ENCODE results near the gene TMC1.

TMC1 gene

GRCh38 chr9:72758944-72759343 lies 237.5 kb downstream of the TMC1 start:
- Histone ChIP-seq H3K36me3 (ENCODE audit: control insufficient read depth in 2 of 2, insufficient read depth in 1 of 2, low read length in 2 of 2) (no peaks in the 10 kb centered on the region), H3K4me1 (ENCODE audit: control insufficient read depth, insufficient read depth, low read length) (no peaks in the 10 kb centered on the region), H3K9me3 (ENCODE audit: control insufficient read depth, insufficient read depth, low read depth, low read length) (no peaks in the 10 kb centered on the region), H3K27ac (ENCODE audit: extremely low read depth, low read depth, low read length) (no peak overlapping the region), H3K4me3 (ENCODE audit: low read depth, low read length) (no peak overlapping the region)
- ChIA-PET CTCF (no interaction called here), POLR2A (no interaction called here)
- TF ChIP-seq PRDM6 (tag by site-specific recombination; IDR thresholded peaks at IDR 0.05) (no peak), SP2 (tag by site-specific recombination; IDR thresholded peaks at IDR 0.05) (no peak), ZNF114 (tag by site-specific recombination; IDR thresholded peaks at IDR 0.05) (no peak), ZNF777 (tag by site-specific recombination; IDR thresholded peaks at IDR 0.05; ENCODE audit: borderline replicate concordance) (no peak), ZNF433 (tag by site-specific recombination; IDR thresholded peaks at IDR 0.05; ENCODE audit: low read depth) (no peak), OSR2 (tag by site-specific recombination; IDR thresholded peaks at IDR 0.05) (no peak), ZNF664 (tag by site-specific recombination; IDR thresholded peaks at IDR 0.05) (no peak), ZNF248 (tag by site-specific recombination; IDR thresholded peaks at IDR 0.05) (no peak), ZNF280C (tag by site-specific recombination; IDR thresholded peaks at IDR 0.05) (no peak), ZNF473 (tag by site-specific recombination; IDR thresholded peaks at IDR 0.05) (no peak), ZNF792 (tag by site-specific recombination; IDR thresholded peaks at IDR 0.05) (no peak), SCRT2 (tag by site-specific recombination; IDR thresholded peaks at IDR 0.05) (no peak), RBAK (tag by site-specific recombination; IDR thresholded peaks at IDR 0.05) (no peak), ZNF324 (tag by site-specific recombination; IDR thresholded peaks at IDR 0.05) (no peak)

DNA sequence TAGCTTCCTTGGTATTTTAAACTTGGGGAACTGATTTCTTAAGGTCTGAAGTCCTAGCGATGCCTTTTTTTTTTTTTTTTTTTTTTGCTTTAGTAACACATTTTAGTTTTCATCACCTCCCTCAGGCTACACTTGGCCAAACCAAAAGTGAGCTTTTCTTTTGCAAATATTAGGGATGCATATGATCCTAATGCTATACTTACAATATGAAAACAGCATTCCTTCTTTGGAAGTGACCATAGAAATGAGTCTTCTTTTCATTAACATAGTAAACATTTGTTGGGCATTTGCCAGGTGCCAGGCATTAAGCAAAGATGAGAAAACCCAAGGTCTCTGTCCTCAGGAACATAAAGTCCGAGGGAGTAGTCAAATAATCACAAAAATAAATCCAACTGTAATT lies 241.6 kb downstream of the TMC1 start:
- Histone ChIP-seq H3K4me3 (ENCODE audit: low read depth, low read length) (no peak overlapping the region), H3K9me3 (ENCODE audit: control insufficient read depth, insufficient read depth, low read depth, low read length) (no peaks in the 10 kb centered on the region), H3K4me1 (ENCODE audit: control insufficient read depth, insufficient read depth, low read length) (no peaks in the 10 kb centered on the region), H3K36me3 (ENCODE audit: control insufficient read depth in 2 of 2, insufficient read depth in 1 of 2, low read length in 2 of 2) (no peaks in the 10 kb centered on the region), H3K27ac (ENCODE audit: extremely low read depth, low read depth, low read length) (no peak overlapping the region)
- CTCF ChIA-PET, result interaction anchor here (0.6 to 0.7 kb wide), 3 partner anchors 174 to 1483 kb away, joined by 3 to 6 read pairs (median 4); no protein-coding TSS in a partner anchor
- POLR2A ChIA-PET, result no interaction called here
- TF ChIP-seq KLF9 (tag by site-specific recombination; IDR thresholded peaks at IDR 0.05; ENCODE audit: low read depth), result no peak
- TF ChIP-seq, protein P1, sequence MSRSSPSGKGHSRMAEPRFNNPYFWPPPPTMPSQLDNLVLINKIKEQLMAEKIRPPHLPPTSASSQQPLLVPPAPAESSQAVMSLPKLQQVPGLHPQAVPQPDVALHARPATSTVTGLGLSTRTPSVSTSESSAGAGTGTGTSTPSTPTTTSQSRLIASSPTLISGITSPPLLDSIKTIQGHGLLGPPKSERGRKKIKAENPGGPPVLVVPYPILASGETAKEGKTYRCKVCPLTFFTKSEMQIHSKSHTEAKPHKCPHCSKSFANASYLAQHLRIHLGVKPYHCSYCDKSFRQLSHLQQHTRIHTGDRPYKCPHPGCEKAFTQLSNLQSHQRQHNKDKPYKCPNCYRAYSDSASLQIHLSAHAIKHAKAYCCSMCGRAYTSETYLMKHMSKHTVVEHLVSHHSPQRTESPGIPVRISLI (tag by site-specific recombination; IDR thresholded peaks at IDR 0.05), result no peak
- TF ChIP-seq, protein P2, sequence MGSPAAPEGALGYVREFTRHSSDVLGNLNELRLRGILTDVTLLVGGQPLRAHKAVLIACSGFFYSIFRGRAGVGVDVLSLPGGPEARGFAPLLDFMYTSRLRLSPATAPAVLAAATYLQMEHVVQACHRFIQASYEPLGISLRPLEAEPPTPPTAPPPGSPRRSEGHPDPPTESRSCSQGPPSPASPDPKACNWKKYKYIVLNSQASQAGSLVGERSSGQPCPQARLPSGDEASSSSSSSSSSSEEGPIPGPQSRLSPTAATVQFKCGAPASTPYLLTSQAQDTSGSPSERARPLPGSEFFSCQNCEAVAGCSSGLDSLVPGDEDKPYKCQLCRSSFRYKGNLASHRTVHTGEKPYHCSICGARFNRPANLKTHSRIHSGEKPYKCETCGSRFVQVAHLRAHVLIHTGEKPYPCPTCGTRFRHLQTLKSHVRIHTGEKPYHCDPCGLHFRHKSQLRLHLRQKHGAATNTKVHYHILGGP (tag by site-specific recombination; IDR thresholded peaks at IDR 0.05), result no peak
- TF ChIP-seq EGR2 (tag by site-specific recombination; IDR thresholded peaks at IDR 0.05; ENCODE audit: low read depth), result no peak
- TF ChIP-seq PRDM1 (tag by site-specific recombination; IDR thresholded peaks at IDR 0.05), result no peak
- TF ChIP-seq ZNF202 (tag by site-specific recombination; IDR thresholded peaks at IDR 0.05; ENCODE audit: borderline replicate concordance), result no peak
- no peak for TF ChIP-seq ZNF626 (tag by site-specific recombination; IDR thresholded peaks at IDR 0.05)
- no peak for TF ChIP-seq SCRT2 (tag by site-specific recombination; IDR thresholded peaks at IDR 0.05)
- no peak for TF ChIP-seq ZNF10 (tag by site-specific recombination; IDR thresholded peaks at IDR 0.05)
- no peak for TF ChIP-seq HOXA7 (CRISPR knock-in tag; IDR thresholded peaks at IDR 0.05; ENCODE audit: borderline replicate concordance)
- TF ChIP-seq KLF7 (tag by site-specific recombination; IDR thresholded peaks at IDR 0.05; ENCODE audit: borderline replicate concordance), result no peak
- no peak for TF ChIP-seq ZFP41 (tag by site-specific recombination; IDR thresholded peaks at IDR 0.05; ENCODE audit: borderline replicate concordance)
- TF ChIP-seq, protein P3, sequence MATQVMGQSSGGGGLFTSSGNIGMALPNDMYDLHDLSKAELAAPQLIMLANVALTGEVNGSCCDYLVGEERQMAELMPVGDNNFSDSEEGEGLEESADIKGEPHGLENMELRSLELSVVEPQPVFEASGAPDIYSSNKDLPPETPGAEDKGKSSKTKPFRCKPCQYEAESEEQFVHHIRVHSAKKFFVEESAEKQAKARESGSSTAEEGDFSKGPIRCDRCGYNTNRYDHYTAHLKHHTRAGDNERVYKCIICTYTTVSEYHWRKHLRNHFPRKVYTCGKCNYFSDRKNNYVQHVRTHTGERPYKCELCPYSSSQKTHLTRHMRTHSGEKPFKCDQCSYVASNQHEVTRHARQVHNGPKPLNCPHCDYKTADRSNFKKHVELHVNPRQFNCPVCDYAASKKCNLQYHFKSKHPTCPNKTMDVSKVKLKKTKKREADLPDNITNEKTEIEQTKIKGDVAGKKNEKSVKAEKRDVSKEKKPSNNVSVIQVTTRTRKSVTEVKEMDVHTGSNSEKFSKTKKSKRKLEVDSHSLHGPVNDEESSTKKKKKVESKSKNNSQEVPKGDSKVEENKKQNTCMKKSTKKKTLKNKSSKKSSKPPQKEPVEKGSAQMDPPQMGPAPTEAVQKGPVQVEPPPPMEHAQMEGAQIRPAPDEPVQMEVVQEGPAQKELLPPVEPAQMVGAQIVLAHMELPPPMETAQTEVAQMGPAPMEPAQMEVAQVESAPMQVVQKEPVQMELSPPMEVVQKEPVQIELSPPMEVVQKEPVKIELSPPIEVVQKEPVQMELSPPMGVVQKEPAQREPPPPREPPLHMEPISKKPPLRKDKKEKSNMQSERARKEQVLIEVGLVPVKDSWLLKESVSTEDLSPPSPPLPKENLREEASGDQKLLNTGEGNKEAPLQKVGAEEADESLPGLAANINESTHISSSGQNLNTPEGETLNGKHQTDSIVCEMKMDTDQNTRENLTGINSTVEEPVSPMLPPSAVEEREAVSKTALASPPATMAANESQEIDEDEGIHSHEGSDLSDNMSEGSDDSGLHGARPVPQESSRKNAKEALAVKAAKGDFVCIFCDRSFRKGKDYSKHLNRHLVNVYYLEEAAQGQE (tag by site-specific recombination; IDR thresholded peaks at IDR 0.05), result no peak
- TF ChIP-seq HOXD13 (CRISPR knock-in tag; IDR thresholded peaks at IDR 0.05; ENCODE audit: borderline replicate concordance), result no peak
- no peak for TF ChIP-seq ZNF600 (tag by site-specific recombination; IDR thresholded peaks at IDR 0.05)
